HG02642 (cell line): ENCODE results near the gene AMPD2.

Experiments used
- ATAC-seq: cut with Tn5 transposase; IDR thresholded peaks from one replicate; pipeline ENCODE4 v1.9.1; 2021; ENCODE audit warnings: mild to moderate bottlenecking; ENCODE audit not compliant: unreplicated experiment, poor library complexity

The AMPD2 gene

GRCh38 chr1:109629372-109630030 is 9.9 kb downstream of the AMPD2 start:
- ATAC-seq, result no peak

DNA sequence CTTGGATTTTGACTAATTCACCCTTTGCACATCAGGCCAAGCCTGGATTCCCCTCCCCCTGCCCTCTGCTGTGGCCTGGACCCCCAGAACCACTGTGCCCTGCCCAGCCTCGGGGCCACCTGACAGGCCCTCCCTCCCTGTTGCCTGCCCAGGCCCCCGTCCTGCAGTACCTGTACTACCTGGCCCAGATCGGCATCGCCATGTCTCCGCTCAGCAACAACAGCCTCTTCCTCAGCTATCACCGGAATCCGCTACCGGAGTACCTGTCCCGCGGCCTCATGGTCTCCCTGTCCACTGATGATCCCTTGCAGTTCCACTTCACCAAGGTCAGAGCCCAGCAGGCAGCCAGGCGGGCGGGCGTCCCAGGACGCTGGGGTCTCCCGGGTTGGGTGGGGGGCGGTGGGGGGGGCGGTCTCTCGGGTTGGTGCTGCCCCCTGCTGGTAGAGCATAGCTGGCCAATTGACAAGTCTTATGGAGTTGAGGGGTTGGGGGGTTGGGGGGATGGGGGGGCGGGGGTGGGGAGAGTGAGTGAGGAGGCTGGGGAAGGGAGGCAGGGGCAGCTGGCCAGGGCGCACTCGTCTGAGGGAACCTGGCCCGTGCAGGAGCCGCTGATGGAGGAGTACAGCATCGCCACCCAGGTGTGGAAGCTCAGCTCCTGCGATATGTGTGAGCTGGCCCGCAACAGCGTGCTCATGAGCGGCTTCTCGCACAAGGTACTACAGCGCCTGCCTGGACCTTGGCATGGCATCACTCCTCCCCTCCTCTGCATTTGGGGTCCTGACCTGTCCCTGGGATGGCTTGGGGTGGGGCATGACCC is 10.7 kb downstream of the AMPD2 start:
- no peak for ATAC-seq

DNA sequence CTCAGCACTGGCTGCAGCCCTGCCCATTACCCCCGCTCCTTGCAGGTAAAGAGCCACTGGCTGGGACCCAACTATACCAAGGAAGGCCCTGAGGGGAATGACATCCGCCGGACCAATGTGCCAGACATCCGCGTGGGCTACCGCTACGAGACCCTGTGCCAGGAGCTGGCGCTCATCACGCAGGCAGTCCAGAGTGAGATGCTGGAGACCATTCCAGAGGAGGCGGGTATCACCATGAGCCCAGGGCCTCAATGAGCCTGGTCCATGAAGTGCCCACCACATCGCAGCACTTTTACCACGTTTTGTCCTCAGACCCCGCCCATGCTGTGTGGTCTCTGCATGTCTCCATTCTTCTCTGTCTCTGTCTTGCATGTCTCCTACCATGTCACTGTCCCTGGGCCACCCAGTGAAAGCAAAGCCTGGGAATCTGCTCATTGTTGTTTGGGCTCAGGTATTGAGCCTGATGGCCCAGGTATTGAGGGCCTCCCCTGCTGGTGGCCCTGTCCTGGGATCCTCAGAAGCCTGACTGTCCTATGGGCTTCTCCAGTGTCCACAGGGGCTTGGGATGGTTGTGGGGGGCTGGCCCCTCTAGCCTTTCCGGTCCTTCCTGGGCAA is 11.4 kb downstream of the AMPD2 start:
- ATAC-seq, result no peak

GRCh38 chr1:109631513-109632505 is 12.2 kb downstream of the AMPD2 start:
- no peak for ATAC-seq

DNA sequence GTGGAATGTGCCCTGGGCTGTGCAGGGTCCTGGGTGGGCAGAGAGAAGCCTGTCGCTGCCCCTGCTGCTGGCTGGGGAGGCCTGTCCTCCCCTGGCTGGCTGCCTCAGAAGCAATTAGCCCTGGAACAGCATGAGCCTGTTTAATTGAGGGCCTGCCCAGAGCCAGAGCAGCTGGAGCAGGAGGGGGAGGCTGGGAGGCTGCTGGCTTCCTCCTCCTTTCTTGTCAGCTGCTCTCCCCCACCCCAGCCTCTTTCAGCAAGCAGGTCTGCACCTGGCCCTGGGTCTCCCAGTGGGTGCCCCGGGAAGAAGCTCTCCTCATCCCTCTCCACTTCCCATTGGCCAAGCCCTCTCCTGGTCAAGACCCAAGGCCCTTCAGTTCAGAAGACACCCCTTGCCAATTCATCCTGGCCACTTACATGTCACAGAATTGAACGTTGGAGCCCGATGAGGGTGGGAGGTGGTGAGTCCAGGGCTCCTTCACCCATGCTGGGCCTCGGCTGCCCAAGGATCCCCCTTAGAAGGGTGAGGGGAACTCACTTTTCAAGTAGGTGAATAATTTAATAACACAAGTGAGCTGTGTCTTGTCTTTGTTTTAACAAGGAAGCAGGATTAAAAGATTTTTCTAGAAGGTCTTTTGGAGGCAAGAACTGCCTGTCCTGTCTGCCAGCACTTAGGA is 13.2 kb downstream of the AMPD2 start:
- no peak for ATAC-seq

- no peak for ATAC-seq
Measured at GRCh38 chr1:109634292-109634691, 14.7 kb downstream of the AMPD2 start.

GRCh38 chr1:109634771-109635750 is 15.4 kb downstream of the AMPD2 start:
- no peak for ATAC-seq

- no peak for ATAC-seq
Measured at GRCh38 chr1:109635862-109636200, 16.2 kb downstream of the AMPD2 start.

DNA sequence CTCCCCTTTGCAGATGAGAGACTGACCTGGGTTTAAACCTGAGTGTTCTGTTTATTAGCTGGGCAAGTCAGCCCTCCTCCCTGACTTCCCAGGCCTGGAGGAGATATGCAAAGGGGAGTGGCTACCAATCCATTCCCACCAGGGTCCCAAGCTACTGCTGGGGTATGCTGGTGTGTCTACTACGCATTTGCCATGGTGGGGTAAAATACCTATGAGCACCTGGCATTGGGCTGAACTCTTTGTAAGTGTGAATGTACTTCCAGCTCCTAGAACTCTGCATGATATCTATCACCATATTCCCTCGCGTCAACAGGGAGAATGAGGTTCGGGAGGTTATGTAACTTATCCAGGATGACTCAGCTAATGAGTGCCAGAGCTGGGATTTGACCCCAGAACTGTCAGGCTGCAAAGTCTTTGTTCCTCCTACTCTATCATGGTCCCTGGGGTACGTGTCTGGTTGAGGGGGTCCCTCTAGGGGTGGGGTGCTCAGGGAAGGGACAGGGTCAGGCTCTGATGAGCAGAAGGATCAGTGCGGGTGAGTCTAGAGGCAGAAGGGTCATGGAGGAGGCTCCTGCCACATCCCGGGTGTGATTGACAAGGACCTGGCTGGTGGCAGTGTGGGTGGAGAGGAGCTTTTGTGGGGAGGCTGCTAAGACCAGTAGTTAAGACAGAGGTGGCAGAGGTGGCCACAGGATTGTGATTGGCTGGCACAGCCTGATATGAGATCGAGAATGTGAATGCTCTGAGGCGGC is 16.7 kb downstream of the AMPD2 start:
- ATAC-seq, result no peak

GRCh38 chr1:109637446-109637845 is 17.8 kb downstream of the AMPD2 start:
- no peak for ATAC-seq

GRCh38 chr1:109639063-109639840 is 19.6 kb downstream of the AMPD2 start:
- ATAC-seq, result no peak

GRCh38 chr1:109639841-109640184 is 20.2 kb downstream of the AMPD2 start:
- ATAC-seq, result no peak

GRCh38 chr1:109640285-109640865 is 20.7 kb downstream of the AMPD2 start:
- ATAC-seq, result peak; percentile 53

DNA sequence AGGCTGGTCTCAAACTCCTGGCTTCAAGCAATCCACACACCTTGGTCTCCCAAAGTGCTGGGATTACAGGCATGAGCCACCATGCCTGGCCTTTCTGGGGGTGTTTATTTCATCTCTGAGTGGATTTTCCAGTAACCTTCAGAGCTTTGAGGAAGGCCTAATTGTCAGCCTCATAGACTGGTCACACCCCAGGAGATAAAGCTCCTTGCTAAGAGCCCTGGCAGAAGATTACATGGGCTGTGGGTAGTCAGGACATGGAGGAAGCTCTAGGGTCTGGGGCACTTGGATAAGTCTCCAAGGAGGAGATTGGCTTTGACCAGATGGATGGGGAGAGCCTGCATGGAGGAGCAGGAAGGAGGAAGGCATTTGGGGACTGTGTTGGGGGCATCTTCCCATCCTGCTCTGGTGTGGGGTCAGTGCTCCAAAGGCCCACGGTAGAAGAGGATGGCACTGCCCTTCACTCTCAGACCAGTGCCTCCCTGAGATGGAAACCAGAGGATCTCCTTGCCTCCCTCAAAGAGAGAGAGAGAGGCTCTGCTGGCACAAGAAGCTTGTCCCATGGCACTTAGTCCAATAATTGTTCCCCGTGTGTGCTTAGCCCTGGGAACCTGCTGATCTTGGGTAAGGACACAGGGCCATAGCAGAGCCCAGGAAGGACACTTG is 21.6 kb downstream of the AMPD2 start:
- no peak for ATAC-seq

DNA sequence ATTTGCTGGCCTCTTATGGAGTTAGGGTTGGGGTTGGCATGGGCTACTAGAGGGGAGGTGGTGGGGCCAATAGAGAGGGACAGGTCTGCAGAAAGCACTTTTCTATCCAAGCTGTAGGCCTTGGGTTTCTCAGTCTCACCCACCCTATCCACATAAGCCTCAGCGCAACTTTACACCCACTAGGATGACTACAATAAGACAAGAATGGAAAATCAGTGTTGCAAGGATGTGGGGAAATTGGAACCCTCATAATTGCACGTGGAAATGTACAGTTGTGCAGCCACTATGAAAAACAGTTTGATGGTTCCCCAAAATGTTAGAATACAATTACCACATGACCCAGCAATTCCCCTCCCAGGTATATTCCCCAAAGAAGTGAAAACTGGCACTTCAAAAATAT is 22.2 kb downstream of the AMPD2 start:
- no peak for ATAC-seq

- ATAC-seq, result no peak
Measured at GRCh38 chr1:109642626-109643025, 23.0 kb downstream of the AMPD2 start.
